Measurements from ENCODE around the gene RNF19B. TPM values are rescaled to one million over a fixed set of nuclear protein-coding genes. Genes with fewer than 3 reads are reported as not detected.
"Not testable (repeated sequence)": the region's sequence is repeated elsewhere in the genome, so short reads cannot be mapped to it uniquely, and the experiment has no call there.

RNF19B gene
- total RNA-seq, 2 donors from 2014 or later: 7.5 to 19.8 TPM

DNA sequence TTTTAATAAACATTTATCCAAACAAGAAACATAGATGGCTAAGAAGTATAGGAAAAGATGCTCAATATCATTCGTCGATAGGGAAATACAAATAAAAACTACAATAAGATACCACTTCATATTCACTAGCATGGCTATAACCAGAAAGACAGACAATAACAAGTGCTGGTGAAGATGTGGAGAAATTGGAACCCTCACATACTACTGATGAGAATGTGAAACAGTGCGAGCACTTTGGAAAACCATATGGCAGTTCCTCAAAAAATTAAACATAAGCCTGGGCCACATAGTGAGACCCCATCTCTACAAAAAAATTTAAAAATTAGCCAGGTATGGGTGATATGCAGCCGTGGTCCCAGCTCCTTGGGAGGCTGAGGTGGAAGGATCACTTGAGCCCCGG is 54.3 kb downstream of the RNF19B start:
- H3K36me3 ChIP-seq (replicated peaks in 1 of 2; ENCODE audit: insufficient read depth in 1 of 2, low read depth in 2 of 2): no peaks in the 10 kb centered on the region
- intact Hi-C loops (cut with DNase I): no loop called here
- peaks cover 1% of the 10 kb centered on the region for H3K4me1 ChIP-seq
- no peaks in the 10 kb centered on the region for H3K9me3 ChIP-seq
- TF ChIP-seq CTCF (IDR thresholded peaks at IDR 0.05) (no peak), POLR2A (IDR thresholded peaks at IDR 0.05) (no peak)
- H3K27me3 ChIP-seq: no peaks in the 10 kb centered on the region
- no peak for DNase-seq
- no peak overlapping the region for H3K27ac ChIP-seq
- 84 to 89% methylated on average over 5 of the region's 5 CpGs for WGBS, 2 donors
- no peak overlapping the region for H3K4me3 ChIP-seq
- no peak for ATAC-seq

DNA sequence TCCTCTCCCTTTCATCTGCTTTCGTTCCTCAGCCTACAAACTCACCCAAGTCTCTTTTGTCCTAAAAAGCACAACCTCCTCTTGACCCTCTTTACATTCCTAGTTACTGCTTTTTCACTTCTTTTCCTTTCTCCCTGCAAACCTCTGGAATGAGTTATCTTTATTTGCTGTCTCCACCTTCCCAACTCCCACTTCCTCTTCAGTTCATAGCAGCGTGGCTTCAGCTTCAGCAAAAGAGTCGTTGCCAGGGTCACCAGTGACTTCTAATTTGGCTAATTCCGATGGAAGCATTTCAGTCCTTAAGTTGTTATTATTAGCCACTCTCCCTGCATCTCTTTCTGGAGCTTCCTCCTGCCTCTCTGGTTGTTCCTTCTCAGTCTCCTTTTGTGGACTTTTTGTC is 57.2 kb downstream of the RNF19B start:
- TF ChIP-seq POLR2A (IDR thresholded peaks at IDR 0.05) (no peak), CTCF (IDR thresholded peaks at IDR 0.05) (no peak)
- Histone ChIP-seq H3K36me3 (replicated peaks in 1 of 2; ENCODE audit: insufficient read depth in 1 of 2, low read depth in 2 of 2) (no peaks in the 10 kb centered on the region), H3K27me3 (no peaks in the 10 kb centered on the region), H3K4me1 (peaks cover 19% of the 10 kb centered on the region), H3K4me3 (no peak overlapping the region), H3K9me3 (no peaks in the 10 kb centered on the region), H3K27ac (no peak overlapping the region)
- ATAC-seq: no peak
- intact Hi-C loops (cut with DNase I): no loop called here
- WGBS, 2 donors: 37 to 40% methylated on average over 4 of the region's 4 CpGs
- no peak for DNase-seq

- TF ChIP-seq POLR2A (IDR thresholded peaks at IDR 0.05) (no peak), CTCF (IDR thresholded peaks at IDR 0.05) (no peak)
- Histone ChIP-seq H3K27ac (no peak overlapping the region), H3K4me1 (peaks cover 20% of the 10 kb centered on the region), H3K27me3 (no peaks in the 10 kb centered on the region), H3K9me3 (no peaks in the 10 kb centered on the region), H3K4me3 (no peak overlapping the region), H3K36me3 (replicated peaks in 1 of 2; ENCODE audit: insufficient read depth in 1 of 2, low read depth in 2 of 2) (no peaks in the 10 kb centered on the region)
- WGBS, 2 donors: 89 to 92% methylated on average over 7 of the region's 7 CpGs
- ATAC-seq: no peak
- DNase-seq: no peak
- intact Hi-C loops (cut with DNase I): no loop called here
These were observed 58.0 kb downstream of the RNF19B start for GRCh38 chr1:32906654-32907053.

GRCh38 chr1:32905588-32905987 is 59.0 kb downstream of the RNF19B start:
- not testable (repeated sequence) for H3K36me3 ChIP-seq (replicated peaks in 1 of 2; ENCODE audit: insufficient read depth in 1 of 2, low read depth in 2 of 2)

GRCh38 chr1:32904797-32905196 is 59.8 kb downstream of the RNF19B start:
- TF ChIP-seq POLR2A (IDR thresholded peaks at IDR 0.05) (no peak), CTCF (IDR thresholded peaks at IDR 0.05) (no peak)

More at GRCh38 chr1:32905588-32905987, 59.0 kb downstream of the RNF19B start:
- 84 to 88% methylated on average over 10 of the region's 10 CpGs for WGBS, 2 donors
- H3K27me3 ChIP-seq; H3K9me3 ChIP-seq; H3K4me3 ChIP-seq; intact Hi-C loops (cut with DNase I); DNase-seq; ATAC-seq: not testable (repeated sequence)
- Histone ChIP-seq H3K27ac (peak overlapping the region in 1 of 4 donors; percentile 60), H3K4me1 (peaks cover 26% of the 10 kb centered on the region)

More at GRCh38 chr1:32904797-32905196, 59.8 kb downstream of the RNF19B start:
- ATAC-seq (peak; percentile 16), DNase-seq (no peak)
- peaks cover 33% of the 10 kb centered on the region for H3K4me1 ChIP-seq
- H3K36me3 ChIP-seq (replicated peaks in 1 of 2; ENCODE audit: insufficient read depth in 1 of 2, low read depth in 2 of 2): no peaks in the 10 kb centered on the region
- no peaks in the 10 kb centered on the region for H3K27me3 ChIP-seq
- intact Hi-C loops (cut with DNase I): no loop called here
- H3K9me3 ChIP-seq: no peaks in the 10 kb centered on the region
- H3K4me3 ChIP-seq: no peak overlapping the region
- WGBS, 2 donors: 0 to 22% methylated on average over 2 of the region's 2 CpGs
- H3K27ac ChIP-seq: peak overlapping the region in 3 of 4 donors; percentile 60 to 77 (median 60)

Measured in body of pancreas (tissue), 4 donors.